ENCODE data around the gene MAP3K2. TPM values are rescaled to one million over a fixed set of nuclear protein-coding genes. Genes with fewer than 3 reads are reported as not detected.

MAP3K2 gene
- total and polyA plus RNA-seq, 8 donors: 24.3 to 84.9 (median 27.3) TPM

GRCh38 chr2:127429844-127430425 is 42.2 kb upstream of the MAP3K2 start:
- TF ChIP-seq CTCF (IDR thresholded peaks at IDR 0.05): no peak
- Histone ChIP-seq H3K9me3 (no peaks in the 10 kb centered on the region), H3K4me1 (no peaks in the 10 kb centered on the region), H3K36me3 (no peaks in the 10 kb centered on the region), H3K4me3 (no peak overlapping the region), H3K27ac (no peak overlapping the region), H3K27me3 (no peaks in the 10 kb centered on the region)
- no peak for DNase-seq
- intact Hi-C loops (cut with DNase I): no loop called here
- no peak for ATAC-seq

GRCh38 chr2:127429291-127429690 is 41.5 kb upstream of the MAP3K2 start:
- ATAC-seq (no peak), DNase-seq (no peak)
- TF ChIP-seq CTCF (IDR thresholded peaks at IDR 0.05): no peak
- Histone ChIP-seq H3K9me3 (no peaks in the 10 kb centered on the region), H3K27me3 (peaks cover 0 to 4% of the 10 kb centered on the region in 2 donors), H3K4me1 (no peaks in the 10 kb centered on the region), H3K4me3 (no peak overlapping the region), H3K27ac (no peak overlapping the region), H3K36me3 (no peaks in the 10 kb centered on the region)
- intact Hi-C loops (cut with DNase I): no loop called here

- Histone ChIP-seq H3K36me3 (no peaks in the 10 kb centered on the region), H3K4me3 (no peak overlapping the region), H3K27ac (no peak overlapping the region), H3K9me3 (no peaks in the 10 kb centered on the region), H3K27me3 (peaks cover 0 to 10% of the 10 kb centered on the region in 2 donors), H3K4me1 (peaks cover 0 to 4% of the 10 kb centered on the region in 2 donors)
- no peak for TF ChIP-seq CTCF (IDR thresholded peaks at IDR 0.05)
- no peak for DNase-seq
- no peak for ATAC-seq
- intact Hi-C loops (cut with DNase I): no loop called here
Observed at GRCh38 chr2:127428815-127429109, 41.0 kb upstream of the MAP3K2 start.

GRCh38 chr2:127428057-127428814 is 40.5 kb upstream of the MAP3K2 start:
- Histone ChIP-seq H3K4me1 (peaks cover 3 to 9% of the 10 kb centered on the region in 2 donors), H3K4me3 (no peak overlapping the region), H3K9me3 (no peaks in the 10 kb centered on the region), H3K27me3 (peaks cover 5 to 15% of the 10 kb centered on the region in 2 donors), H3K36me3 (no peaks in the 10 kb centered on the region), H3K27ac (no peak overlapping the region)
- intact Hi-C loops (cut with DNase I): no loop called here
- ATAC-seq (no peak), DNase-seq (no peak)
- TF ChIP-seq CTCF (IDR thresholded peaks at IDR 0.05): no peak

GRCh38 chr2:127427376-127428056 is 39.7 kb upstream of the MAP3K2 start:
- Histone ChIP-seq H3K4me3 (no peak overlapping the region), H3K27me3 (peaks cover 12 to 22% of the 10 kb centered on the region in 2 donors), H3K9me3 (no peaks in the 10 kb centered on the region), H3K36me3 (no peaks in the 10 kb centered on the region), H3K4me1 (peaks cover 9 to 16% of the 10 kb centered on the region in 2 donors), H3K27ac (no peak overlapping the region)
- ATAC-seq: no peak
- DNase-seq: no peak
- intact Hi-C loops (cut with DNase I): no loop called here
- no peak for TF ChIP-seq CTCF (IDR thresholded peaks at IDR 0.05)

Measured in left lung (tissue), 10 donors.